H1 (cell line): ENCODE measurements around the gene P3H1.

Experiments used
- CEBPB ChIP-seq: IDR thresholded peaks from 2 replicates; pipeline ENCODE4 v1.6.1; 2012; ENCODE audit warnings: low read depth, low read length
- CHD1 ChIP-seq: IDR thresholded peaks from 2 replicates; pipeline ENCODE4 v1.6.1; 2012; ENCODE audit warnings: low read depth, low read length, improper control_type of control experiment
- EGR1 ChIP-seq: IDR thresholded peaks from 2 replicates; pipeline ENCODE4 v1.6.1; 2011; ENCODE audit warnings: low read depth, low read length, borderline replicate concordance
- EP300 ChIP-seq, 2 experiments: IDR thresholded peaks; 1 replicate in 1 of 2; 2 replicates in 1 of 2; pipeline ENCODE4 v1.6.1; 2011 to 2012; ENCODE audit warnings: low read depth in 2 of 2, low read length in 2 of 2, mild to moderate bottlenecking in 2 of 2, borderline replicate concordance in 1 of 2, inconsistent platforms in 1 of 2, moderate library complexity in 1 of 2
- TBP ChIP-seq: IDR thresholded peaks from 2 replicates; pipeline ENCODE4 v1.6.1; 2011; ENCODE audit warnings: low read depth, low read length, improper control_type of control experiment
- TCF12 ChIP-seq: IDR thresholded peaks from 2 replicates; pipeline ENCODE4 v1.6.1; 2011; ENCODE audit warnings: low read depth, mild to moderate bottlenecking, low read length
- USF2 ChIP-seq: IDR thresholded peaks from 2 replicates; pipeline ENCODE4 v1.6.1; 2011; ENCODE audit warnings: low read length, improper control_type of control experiment
- TF ChIP-seq, protein P1 (sequence below), 3 experiments: IDR thresholded peaks; 1 replicate in 2 of 3; 2 replicates in 1 of 3; pipeline versions ENCODE4 v1.5.1 to v1.6.1; 2011; ENCODE audit warnings: low read length in 3 of 3, mild to moderate bottlenecking in 3 of 3, inconsistent platforms in 2 of 3, low read depth in 1 of 3, moderate library complexity in 1 of 3; ENCODE audit not compliant: insufficient read depth in 1 of 3; ENCODE audit errors: control extremely low read depth in 1 of 3
- TF ChIP-seq, protein P2 (sequence below): IDR thresholded peaks from 2 replicates; pipeline ENCODE4 v1.6.1; 2012; ENCODE audit warnings: inconsistent platforms

- no peak for TF ChIP-seq CEBPB
- TF ChIP-seq USF2: no peak
- TF ChIP-seq, protein P1, sequence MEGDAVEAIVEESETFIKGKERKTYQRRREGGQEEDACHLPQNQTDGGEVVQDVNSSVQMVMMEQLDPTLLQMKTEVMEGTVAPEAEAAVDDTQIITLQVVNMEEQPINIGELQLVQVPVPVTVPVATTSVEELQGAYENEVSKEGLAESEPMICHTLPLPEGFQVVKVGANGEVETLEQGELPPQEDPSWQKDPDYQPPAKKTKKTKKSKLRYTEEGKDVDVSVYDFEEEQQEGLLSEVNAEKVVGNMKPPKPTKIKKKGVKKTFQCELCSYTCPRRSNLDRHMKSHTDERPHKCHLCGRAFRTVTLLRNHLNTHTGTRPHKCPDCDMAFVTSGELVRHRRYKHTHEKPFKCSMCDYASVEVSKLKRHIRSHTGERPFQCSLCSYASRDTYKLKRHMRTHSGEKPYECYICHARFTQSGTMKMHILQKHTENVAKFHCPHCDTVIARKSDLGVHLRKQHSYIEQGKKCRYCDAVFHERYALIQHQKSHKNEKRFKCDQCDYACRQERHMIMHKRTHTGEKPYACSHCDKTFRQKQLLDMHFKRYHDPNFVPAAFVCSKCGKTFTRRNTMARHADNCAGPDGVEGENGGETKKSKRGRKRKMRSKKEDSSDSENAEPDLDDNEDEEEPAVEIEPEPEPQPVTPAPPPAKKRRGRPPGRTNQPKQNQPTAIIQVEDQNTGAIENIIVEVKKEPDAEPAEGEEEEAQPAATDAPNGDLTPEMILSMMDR (IDR thresholded peaks at IDR 0.05; ENCODE audit: control extremely low read depth in 1 of 3, insufficient read depth in 1 of 3, low read depth in 1 of 3, low read length in 3 of 3): no peak
- no peak for TF ChIP-seq EP300 (IDR thresholded peaks at IDR 0.05; ENCODE audit: borderline replicate concordance in 1 of 2, low read depth in 2 of 2, low read length in 2 of 2)
- TF ChIP-seq, protein P2, sequence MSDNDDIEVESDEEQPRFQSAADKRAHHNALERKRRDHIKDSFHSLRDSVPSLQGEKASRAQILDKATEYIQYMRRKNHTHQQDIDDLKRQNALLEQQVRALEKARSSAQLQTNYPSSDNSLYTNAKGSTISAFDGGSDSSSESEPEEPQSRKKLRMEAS: no peak
- TF ChIP-seq TBP: no peak
- TF ChIP-seq CHD1: no peak
- no peak for TF ChIP-seq TCF12
- TF ChIP-seq EGR1: no peak
These were observed 28.1 kb downstream of the P3H1 start for GRCh38 chr1:42738678-42739226.
